Spleen (tissue), 7 donors: ENCODE results near the gene KCNJ6.

Experiments used
- POLR2A ChIP-seq, 3 donors: fragments of 450-650 bp; IDR thresholded peaks; one replicate each; pipeline ENCODE4 v1.5.1; 2017; ENCODE audit warnings: antibody characterized with exemption in 3 of 3, mild to moderate bottlenecking in 1 of 3
- TF ChIP-seq, protein P1 (sequence below), 11 experiments: fragments of 200-600 bp in 7 of 11; fragments of 450-650 bp in 4 of 11; sonication (generic) in 4 of 11; IDR thresholded peaks in 8 of 11; conservative IDR thresholded peaks in 3 of 11; 1 replicate in 7 of 11; 2 replicates in 4 of 11; pipeline versions ENCODE4 v1.4.0 to v1.8.0; 2016 to 2021; ENCODE audit warnings: antibody characterized with exemption in 11 of 11, inconsistent platforms in 4 of 11, mild to moderate bottlenecking in 1 of 11
- donor health status: DM: no; HTN: no; CAD: no; lungs with moderate emphysema.
- donor health status: DM: no; HTN: no; CAD: no.
- donor health status: DM: no; HTN: no; CAD: no.

DNA sequence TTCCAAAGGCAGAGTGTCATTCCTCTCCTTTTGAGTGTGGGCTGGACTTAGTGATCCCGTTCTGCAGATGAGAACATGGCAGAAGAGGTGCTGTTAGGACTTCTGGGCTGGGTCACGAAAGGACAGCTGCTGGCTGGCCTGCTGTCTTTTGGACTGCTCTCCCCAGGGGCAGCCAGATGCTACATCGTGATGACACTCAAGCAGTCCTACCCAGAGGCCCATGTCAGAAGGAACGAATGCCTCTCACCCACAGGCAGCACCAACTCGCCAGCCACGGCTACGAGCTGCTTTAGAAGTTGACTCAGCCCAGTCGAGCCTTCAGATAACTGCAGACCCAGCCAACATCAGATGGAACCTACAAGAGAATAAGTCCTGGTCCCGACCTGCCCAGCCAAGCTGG is 156.5 kb downstream of the KCNJ6 start:
- TF ChIP-seq, protein P1, sequence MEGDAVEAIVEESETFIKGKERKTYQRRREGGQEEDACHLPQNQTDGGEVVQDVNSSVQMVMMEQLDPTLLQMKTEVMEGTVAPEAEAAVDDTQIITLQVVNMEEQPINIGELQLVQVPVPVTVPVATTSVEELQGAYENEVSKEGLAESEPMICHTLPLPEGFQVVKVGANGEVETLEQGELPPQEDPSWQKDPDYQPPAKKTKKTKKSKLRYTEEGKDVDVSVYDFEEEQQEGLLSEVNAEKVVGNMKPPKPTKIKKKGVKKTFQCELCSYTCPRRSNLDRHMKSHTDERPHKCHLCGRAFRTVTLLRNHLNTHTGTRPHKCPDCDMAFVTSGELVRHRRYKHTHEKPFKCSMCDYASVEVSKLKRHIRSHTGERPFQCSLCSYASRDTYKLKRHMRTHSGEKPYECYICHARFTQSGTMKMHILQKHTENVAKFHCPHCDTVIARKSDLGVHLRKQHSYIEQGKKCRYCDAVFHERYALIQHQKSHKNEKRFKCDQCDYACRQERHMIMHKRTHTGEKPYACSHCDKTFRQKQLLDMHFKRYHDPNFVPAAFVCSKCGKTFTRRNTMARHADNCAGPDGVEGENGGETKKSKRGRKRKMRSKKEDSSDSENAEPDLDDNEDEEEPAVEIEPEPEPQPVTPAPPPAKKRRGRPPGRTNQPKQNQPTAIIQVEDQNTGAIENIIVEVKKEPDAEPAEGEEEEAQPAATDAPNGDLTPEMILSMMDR (IDR thresholded peaks at IDR 0.05 in 8 of 11, conservative IDR thresholded peaks at IDR 0.05 in 3 of 11) = no peak
- TF ChIP-seq POLR2A (IDR thresholded peaks at IDR 0.05) = no peak
